Brain microvascular endothelial cell (primary cell): ENCODE measurements around the gene APBB2.

ENCODE experiments used
- DNase-seq: peaks from one replicate; pipeline ENCODE4 v3.0.0-alpha.2; 2020
- H3K27ac ChIP-seq: fragments of 250-450 bp; sonication (Bioruptor Pico); 2 replicates; pipeline ENCODE4 v1.5.1; 2020; ENCODE audit warnings: mild to moderate bottlenecking, moderate library complexity
- H3K27me3 ChIP-seq: fragments of 250-450 bp; sonication (Bioruptor Pico); replicated peaks from 2 replicates; pipeline ENCODE4 v1.5.1; 2020; ENCODE audit warnings: mild to moderate bottlenecking
- H3K36me3 ChIP-seq: fragments of 250-450 bp; sonication (Bioruptor Pico); replicated peaks from 2 replicates; pipeline ENCODE4 v1.5.1; 2020; ENCODE audit warnings: mild to moderate bottlenecking
- H3K4me3 ChIP-seq: 2 replicates; pipeline ENCODE4 v1.5.1; 2011; ENCODE audit warnings: low read depth, mild to moderate bottlenecking, control low read depth, low read length, moderate library complexity
- CTCF ChIP-seq: IDR thresholded peaks from 2 replicates; pipeline ENCODE4 v1.5.1; 2011; ENCODE audit warnings: low read depth, mild to moderate bottlenecking, moderate library complexity, low read length, control low read depth, inconsistent platforms; ENCODE audit errors: missing control alignments
- in situ Hi-C: cut with HindIII; loops from 2 replicates; pipeline ENCODE4 v1.10.0; 2017; ENCODE audit warnings: low sequenced_read_pairs, low pct_ligation_motif_present

Gene APBB2

GRCh38 chr4:40843696-40844095 lies 370.6 kb downstream of the APBB2 start:
- in situ Hi-C loops, result no loop called here

DNA sequence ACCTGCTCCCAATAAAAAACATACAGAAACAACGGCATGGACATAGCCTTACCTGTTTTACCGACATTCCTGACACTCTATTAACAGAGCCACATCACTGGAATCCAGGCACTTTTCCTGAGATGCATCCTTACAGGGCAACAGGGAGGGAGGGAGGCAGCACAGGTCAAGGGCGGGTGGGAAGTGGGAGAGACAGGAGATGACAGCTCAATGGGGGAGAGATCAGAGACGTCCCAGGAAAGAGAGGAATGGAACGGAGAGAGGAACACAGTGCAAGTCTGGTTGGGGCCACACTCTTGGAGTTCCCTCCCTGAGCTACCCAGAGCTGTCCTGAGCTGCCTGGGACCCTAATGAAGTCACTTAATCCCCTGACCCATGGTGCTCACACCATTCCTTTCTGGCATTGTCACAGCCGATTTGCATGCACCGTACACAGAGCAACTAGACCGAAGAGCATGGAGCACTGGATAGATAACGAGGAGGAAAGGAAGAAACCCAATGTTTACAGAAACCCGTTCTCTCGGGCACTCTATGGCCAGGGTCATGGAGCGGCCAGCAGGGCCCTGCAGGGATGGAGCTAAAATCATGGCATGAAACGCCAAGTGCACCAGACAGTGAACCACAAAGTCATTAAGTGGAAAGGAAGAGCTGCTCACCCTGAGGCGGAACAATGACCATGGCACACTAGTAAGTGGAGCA lies 371.5 kb downstream of the APBB2 start:
- Histone ChIP-seq H3K27ac (no peak overlapping the region), H3K4me3 (no peak overlapping the region), H3K36me3 (peaks cover 25% of the 10 kb centered on the region), H3K27me3 (no peaks in the 10 kb centered on the region)
- in situ Hi-C loops, result no loop called here
- no peak for DNase-seq
- TF ChIP-seq CTCF, result no peak

More at GRCh38 chr4:40843696-40844095, 370.6 kb downstream of the APBB2 start:
- DNase-seq, result no peak
- peak; percentile 13 for TF ChIP-seq CTCF
- Histone ChIP-seq H3K27ac (no peak overlapping the region), H3K36me3 (peaks cover 25% of the 10 kb centered on the region), H3K4me3 (no peak overlapping the region), H3K27me3 (no peaks in the 10 kb centered on the region)

- Histone ChIP-seq H3K27me3 (no peaks in the 10 kb centered on the region), H3K4me3 (no peak overlapping the region), H3K27ac (no peak overlapping the region), H3K36me3 (peaks cover 28% of the 10 kb centered on the region)
- TF ChIP-seq CTCF, result no peak
- DNase-seq, result no peak
- in situ Hi-C loops, result no loop called here
Observed at GRCh38 chr4:40842318-40842717, 372.0 kb downstream of the APBB2 start.

DNA sequence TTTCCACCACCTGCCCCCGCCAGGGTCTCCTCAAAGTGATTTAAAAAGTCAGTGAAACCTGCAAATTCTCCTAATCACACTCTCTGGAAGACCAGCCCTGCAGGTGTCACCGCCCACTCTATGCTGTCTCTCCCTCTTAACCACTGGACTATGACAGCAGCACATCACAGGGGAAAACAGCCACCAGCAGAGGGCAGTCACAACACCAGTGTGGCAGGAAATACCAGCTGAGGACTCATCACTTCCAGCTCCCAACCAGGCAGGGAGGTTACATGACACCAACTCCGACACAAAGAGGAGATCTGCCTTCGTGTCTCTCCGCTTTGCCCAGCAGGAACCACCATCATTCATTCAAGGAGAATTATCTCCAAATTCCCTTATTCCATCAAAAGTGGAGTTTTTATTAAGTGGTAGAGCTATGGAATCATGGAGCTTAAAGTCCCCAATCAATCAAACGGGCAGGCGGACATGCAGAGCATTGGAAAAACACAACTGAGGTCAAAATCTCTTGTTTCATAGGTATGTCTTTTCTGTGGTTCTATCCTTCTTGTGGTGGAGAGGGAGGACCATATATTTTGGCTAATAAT lies 373.3 kb downstream of the APBB2 start:
- peaks cover 37% of the 10 kb centered on the region for H3K36me3 ChIP-seq
- in situ Hi-C loops, result no loop called here

GRCh38 chr4:40840255-40840984 lies 373.9 kb downstream of the APBB2 start:
- DNase-seq, result no peak
- Histone ChIP-seq H3K36me3 (peaks cover 42% of the 10 kb centered on the region), H3K27ac (no peak overlapping the region), H3K27me3 (no peaks in the 10 kb centered on the region), H3K4me3 (no peak overlapping the region)
- no peak for TF ChIP-seq CTCF
- in situ Hi-C loops, result no loop called here

More for the DNA sequence above, 373.3 kb downstream of the APBB2 start:
- Histone ChIP-seq H3K4me3 (no peak overlapping the region), H3K27me3 (no peaks in the 10 kb centered on the region), H3K27ac (peak overlapping the region; percentile 76)
- peak; percentile 98 for DNase-seq
- peak; percentile 93 for TF ChIP-seq CTCF
